Upper lobe of left lung (tissue), 6 donors: Measurements from ENCODE around the gene MTX2. TPM values are rescaled to one million over a fixed set of nuclear protein-coding genes. Genes with fewer than 3 reads are reported as not detected.
"Not testable (repeated sequence)": the region's sequence is repeated elsewhere in the genome, so short reads cannot be mapped to it uniquely, and the experiment has no call there.

Source experiments
- ATAC-seq, 2 donors: fragments of 200-7000 bp; cut with Tn5 transposase; one replicate each; pipeline ENCODE4 v1.9.1; 2022; ENCODE audit warnings: mild to moderate bottlenecking in 2 of 2, moderate library complexity in 2 of 2; ENCODE audit not compliant: low FRiP score in 2 of 2
- DNase-seq, 2 donors: peaks; one replicate each; pipeline ENCODE4 v3.0.0-alpha.2; 2019 to 2020
- H3K27ac ChIP-seq, 4 donors: fragments of 200-600 bp; sonication (generic); one replicate each; pipeline ENCODE4 v1.5.1; 2016 to 2019
- H3K27me3 ChIP-seq, 4 donors: fragments of 200-600 bp; sonication (generic); one replicate each; pipeline ENCODE4 v1.5.1; 2017 to 2019
- H3K36me3 ChIP-seq, 4 donors: fragments of 200-600 bp; sonication (generic); one replicate each; pipeline ENCODE4 v1.5.1; 2016 to 2019
- H3K4me1 ChIP-seq, 4 donors: fragments of 200-600 bp; sonication (generic); one replicate each; pipeline ENCODE4 v1.5.1; 2018 to 2019
- H3K4me3 ChIP-seq, 4 donors: fragments of 200-600 bp; sonication (generic); one replicate each; pipeline ENCODE4 v1.5.1; 2017 to 2019; ENCODE audit warnings: mild to moderate bottlenecking in 2 of 4, moderate library complexity in 1 of 4
- H3K9me3 ChIP-seq, 4 donors: fragments of 200-600 bp; sonication (generic); one replicate each; pipeline ENCODE4 v1.5.1; 2018 to 2019
- CTCF ChIP-seq, 6 experiments: fragments of 450-650 bp in 4 of 6; fragments of 200-600 bp in 2 of 6; sonication (generic) in 2 of 6; IDR thresholded peaks; one replicate each; pipeline ENCODE4 v1.5.1; 2016 to 2019; ENCODE audit warnings: antibody characterized with exemption in 6 of 6
- EP300 ChIP-seq, 4 donors: sonication (generic); formaldehyde crosslinking; IDR thresholded peaks; one replicate each; pipeline ENCODE4 v1.5.1; 2017; ENCODE audit warnings: antibody characterized with exemption in 4 of 4, control low read depth in 2 of 4
- POLR2A ChIP-seq, 4 donors: fragments of 450-650 bp; IDR thresholded peaks; one replicate each; pipeline ENCODE4 v1.5.1; 2016 to 2017; ENCODE audit warnings: antibody characterized with exemption in 4 of 4, mild to moderate bottlenecking in 2 of 4
- POLR2AphosphoS5 ChIP-seq, 2 donors: sonication (generic); formaldehyde crosslinking; IDR thresholded peaks; one replicate each; pipeline ENCODE4 v1.5.1; 2017; ENCODE audit warnings: antibody characterized with exemption in 2 of 2
- WGBS, 2 donors: methylation state at CpG; one replicate each; pipeline ENCODE4 v1.1.5; 2017 to 2018; 5-methylcytosine and 5-hydroxymethylcytosine counted together
- total RNA-seq, 6 donors: library from RNA; depleted of rRNA in 4 of 6; stranded (reverse); fragments of >200 nt in 4 of 6; gene quantifications; one replicate each; pipeline versions ENCODE4 v1.1.0 to v1.2.1, GENCODE V29; 2016 to 2021
- donor health status: DM: no; HTN: no; CAD: no; lungs with moderate emphysema.
- donor health status: DM: no; HTN: yes; CAD: no; lungs with severe emphysema.

MTX2 gene
- total RNA-seq, 6 donors from 2014 or later: 17.4 to 31.4 (median 20.7) TPM

- Histone ChIP-seq H3K27me3 (no peaks in the 10 kb centered on the region), H3K9me3 (no peaks in the 10 kb centered on the region), H3K4me3 (no peak overlapping the region), H3K36me3 (peaks cover 0 to 3% (median 0%) of the 10 kb centered on the region in 4 donors), H3K27ac (no peak overlapping the region), H3K4me1 (peaks cover 0 to 4% (median 2%) of the 10 kb centered on the region in 4 donors)
- 88 to 89% methylated on average over 3 of the region's 3 CpGs for WGBS, 2 donors
- no peak for ATAC-seq
- no peak for DNase-seq
- TF ChIP-seq CTCF (IDR thresholded peaks at IDR 0.05) (no peak), POLR2AphosphoS5 (IDR thresholded peaks at IDR 0.05) (no peak), POLR2A (IDR thresholded peaks at IDR 0.05) (no peak), EP300 (IDR thresholded peaks at IDR 0.05) (no peak)
Measured at GRCh38 chr2:176297067-176297466, 27.8 kb downstream of the MTX2 start.

GRCh38 chr2:176297737-176298136, 28.5 kb downstream of the MTX2 start:
- Histone ChIP-seq H3K27me3 (no peaks in the 10 kb centered on the region), H3K27ac (no peak overlapping the region), H3K4me1 (no peaks in the 10 kb centered on the region), H3K4me3 (no peak overlapping the region), H3K36me3 (peaks cover 0 to 3% (median 0%) of the 10 kb centered on the region in 4 donors), H3K9me3 (no peaks in the 10 kb centered on the region)
- no peak for TF ChIP-seq CTCF (IDR thresholded peaks at IDR 0.05)
- TF ChIP-seq EP300 (IDR thresholded peaks at IDR 0.05): no peak
- no peak for TF ChIP-seq POLR2A (IDR thresholded peaks at IDR 0.05)
- TF ChIP-seq POLR2AphosphoS5 (IDR thresholded peaks at IDR 0.05): no peak
- ATAC-seq (no peak), DNase-seq (no peak)
- 97 to 98% methylated on average over 1 of the region's 1 CpG for WGBS, 2 donors

GRCh38 chr2:176306020-176306419, 36.8 kb downstream of the MTX2 start:
- H3K27ac ChIP-seq, H3K4me1 ChIP-seq, DNase-seq, H3K9me3 ChIP-seq, H3K27me3 ChIP-seq, H3K4me3 ChIP-seq, H3K36me3 ChIP-seq, ATAC-seq: not testable (repeated sequence)
- 75 to 100% methylated on average over 1 of the region's 1 CpG for WGBS, 2 donors

- H3K36me3 ChIP-seq: peaks cover 0 to 3% (median 0%) of the 10 kb centered on the region in 4 donors
- no peaks in the 10 kb centered on the region for H3K9me3 ChIP-seq
- no peak overlapping the region for H3K27ac ChIP-seq
- TF ChIP-seq EP300 (IDR thresholded peaks at IDR 0.05): no peak
- ATAC-seq: no peak
- DNase-seq: no peak
- H3K4me1 ChIP-seq: no peaks in the 10 kb centered on the region
- H3K4me3 ChIP-seq: no peak overlapping the region
- H3K27me3 ChIP-seq: no peaks in the 10 kb centered on the region
Measured at GRCh38 chr2:176317199-176317598, 48.0 kb downstream of the MTX2 start.

GRCh38 chr2:176317623-176318065, 48.4 kb downstream of the MTX2 start:
- no peaks in the 10 kb centered on the region for H3K27me3 ChIP-seq
- no peaks in the 10 kb centered on the region for H3K9me3 ChIP-seq
- peaks cover 0 to 3% (median 0%) of the 10 kb centered on the region in 4 donors for H3K36me3 ChIP-seq
- ATAC-seq: no peak
- no peak overlapping the region for H3K4me3 ChIP-seq
- no peak for DNase-seq
- H3K27ac ChIP-seq: no peak overlapping the region
- WGBS, 2 donors: 62 to 68% methylated on average over 1 of the region's 1 CpG
- H3K4me1 ChIP-seq: no peaks in the 10 kb centered on the region
- no peak for TF ChIP-seq EP300 (IDR thresholded peaks at IDR 0.05)
- TF ChIP-seq POLR2AphosphoS5 (IDR thresholded peaks at IDR 0.05): no peak
- no peak for TF ChIP-seq CTCF (IDR thresholded peaks at IDR 0.05)
- no peak for TF ChIP-seq POLR2A (IDR thresholded peaks at IDR 0.05)

- Histone ChIP-seq H3K4me3 (no peak overlapping the region), H3K27me3 (no peaks in the 10 kb centered on the region), H3K27ac (no peak overlapping the region), H3K4me1 (no peaks in the 10 kb centered on the region), H3K9me3 (no peaks in the 10 kb centered on the region), H3K36me3 (no peaks in the 10 kb centered on the region)
- DNase-seq (no peak), ATAC-seq (no peak)
- WGBS, 2 donors: 94 to 95% methylated on average over 1 of the region's 1 CpG
- TF ChIP-seq EP300 (IDR thresholded peaks at IDR 0.05): no peak
- TF ChIP-seq POLR2A (IDR thresholded peaks at IDR 0.05): no peak
- no peak for TF ChIP-seq POLR2AphosphoS5 (IDR thresholded peaks at IDR 0.05)
- no peak for TF ChIP-seq CTCF (IDR thresholded peaks at IDR 0.05)
Measured at GRCh38 chr2:176321916-176322315, 52.7 kb downstream of the MTX2 start.
